Endodermal cell (in vitro differentiated cells): ENCODE results near the gene ACRBP. TPM values are rescaled to one million over a fixed set of nuclear protein-coding genes. Genes with fewer than 3 reads are reported as not detected.

Experiments
- DNase-seq: peaks from one replicate; pipeline ENCODE4 v3.0.0-alpha.2; 2017
- H3K27ac ChIP-seq: 2 replicates; pipeline ENCODE4 v1.5.1; 2013; ENCODE audit warnings: mild to moderate bottlenecking, low read depth, low read length, moderate library complexity
- H3K27me3 ChIP-seq: 2 replicates; pipeline ENCODE4 v1.6.1; 2013; ENCODE audit warnings: mild to moderate bottlenecking, low read length, moderate library complexity; ENCODE audit not compliant: insufficient read depth, control insufficient read depth, poor library complexity, severe bottlenecking
- H3K36me3 ChIP-seq: 2 replicates; pipeline ENCODE4 v1.7.0; 2013; ENCODE audit warnings: mild to moderate bottlenecking, low read length, moderate library complexity; ENCODE audit not compliant: control insufficient read depth, insufficient read depth
- H3K4me1 ChIP-seq: one replicate; pipeline ENCODE4 v1.7.0; 2013; ENCODE audit warnings: low read length; ENCODE audit not compliant: control insufficient read depth, insufficient read depth
- H3K4me3 ChIP-seq: 2 replicates; pipeline ENCODE4 v1.5.1; 2013; ENCODE audit warnings: mild to moderate bottlenecking, low read length, moderate library complexity
- H3K9ac ChIP-seq: 2 replicates; pipeline ENCODE4 v1.6.1; 2013; ENCODE audit warnings: mild to moderate bottlenecking, low read length, moderate library complexity; ENCODE audit not compliant: poor library complexity, severe bottlenecking; ENCODE audit errors: extremely low read depth
- H3K9me3 ChIP-seq: 2 replicates; pipeline ENCODE4 v1.6.1; 2013; ENCODE audit warnings: mild to moderate bottlenecking, low read length, moderate library complexity; ENCODE audit not compliant: control insufficient read depth
- H3K27ac Mint-ChIP-seq: 2 replicates; pipeline ENCODE4 v1.8.0; 2020; ENCODE audit warnings: mixed read lengths
- H3K27me3 Mint-ChIP-seq: 2 replicates; pipeline ENCODE4 v1.8.0; 2021; ENCODE audit warnings: mild to moderate bottlenecking, mixed read lengths; ENCODE audit not compliant: insufficient read depth
- H3K36me3 Mint-ChIP-seq: 2 replicates; pipeline ENCODE4 v1.8.0; 2020; ENCODE audit warnings: low read depth, mixed read lengths
- H3K4me1 Mint-ChIP-seq: 2 replicates; pipeline ENCODE4 v1.8.0; 2020; ENCODE audit warnings: mixed read lengths
- H3K4me3 Mint-ChIP-seq: 2 replicates; pipeline ENCODE4 v1.8.0; 2020; ENCODE audit warnings: mild to moderate bottlenecking, moderate library complexity, mixed read lengths
- H3K9me3 Mint-ChIP-seq: 2 replicates; pipeline ENCODE4 v1.8.0; 2020; ENCODE audit warnings: mild to moderate bottlenecking, mixed read lengths
- CTCF ChIP-seq: fragments of 200-600 bp; sonication (generic); conservative IDR thresholded peaks from 2 replicates; pipeline ENCODE4 v1.5.0; 2021; ENCODE audit warnings: antibody characterized with exemption, mild to moderate bottlenecking
- WGBS, 2 experiments: methylation state at CpG; one replicate each; pipeline versions ENCODE4 v1.1.5 to v1.1.7; 2013; ENCODE audit warnings: missing lambda C conversion rate in 2 of 2, mixed read lengths in 1 of 2; ENCODE audit not compliant: insufficient coverage in 1 of 2, insufficient read length in 1 of 2; 5-methylcytosine and 5-hydroxymethylcytosine counted together
- total RNA-seq, 2 donors: library from RNA; stranded (reverse); fragmentation: NEBNext Ultra II Directional in 1 of 2; extraction: Animal tissue kit (Norgen Biotek cat#: 25700) in 1 of 2; gene quantifications; 2 replicates in 1 of 2; 3 replicates in 1 of 2; pipeline ENCODE4 v1.2.1, GENCODE V29; 2021

The ACRBP gene
- total RNA-seq, 2 donors from 2014 or later: 1.9 to 3.9 TPM

- H3K27ac Mint-ChIP-seq: no peak overlapping the region
- H3K27me3 ChIP-seq: peaks cover 11% of the 10 kb centered on the region
- no peak overlapping the region for H3K27ac ChIP-seq
- no peak overlapping the region for H3K4me3 ChIP-seq
- no peaks in the 10 kb centered on the region for H3K9me3 Mint-ChIP-seq
- DNase-seq: peak; percentile 60
- TF ChIP-seq CTCF: no peak
- H3K36me3 ChIP-seq: no peaks in the 10 kb centered on the region
- no peaks in the 10 kb centered on the region for H3K4me1 ChIP-seq
- no peak overlapping the region for H3K4me3 Mint-ChIP-seq
- H3K4me1 Mint-ChIP-seq: peaks cover 6% of the 10 kb centered on the region
- H3K27me3 Mint-ChIP-seq: peaks cover 38% of the 10 kb centered on the region
- H3K9ac ChIP-seq: no peak overlapping the region
- no peaks in the 10 kb centered on the region for H3K9me3 ChIP-seq
- H3K36me3 Mint-ChIP-seq: no peaks in the 10 kb centered on the region
- WGBS, 2 experiments: 97 to 98% methylated on average over 29 of the region's 29 CpGs
These were observed 26.4 kb downstream of the ACRBP start for GRCh38 chr12:6620885-6621274.

- Mint-ChIP-seq H3K4me1 (peaks cover 6% of the 10 kb centered on the region), H3K9me3 (no peaks in the 10 kb centered on the region), H3K36me3 (no peaks in the 10 kb centered on the region), H3K27me3 (peaks cover 38% of the 10 kb centered on the region), H3K27ac (no peak overlapping the region), H3K4me3 (peak overlapping the region; percentile 34)
- DNase-seq: peak; percentile 98
- Histone ChIP-seq H3K9ac (no peak overlapping the region), H3K27ac (no peak overlapping the region), H3K27me3 (peaks cover 11% of the 10 kb centered on the region), H3K9me3 (no peaks in the 10 kb centered on the region), H3K4me1 (no peaks in the 10 kb centered on the region), H3K36me3 (no peaks in the 10 kb centered on the region), H3K4me3 (no peak overlapping the region)
- TF ChIP-seq CTCF: peak; percentile 100
- WGBS, 2 experiments: 67 to 79% methylated on average over 66 to 88 of the region's 88 CpGs
These were observed 26.9 kb downstream of the ACRBP start for GRCh38 chr12:6620137-6620884.

GRCh38 chr12:6618483-6619225 lies 28.6 kb downstream of the ACRBP start:
- Mint-ChIP-seq H3K9me3 (no peaks in the 10 kb centered on the region), H3K27me3 (peaks cover 38% of the 10 kb centered on the region), H3K27ac (no peak overlapping the region), H3K4me3 (no peak overlapping the region), H3K4me1 (peaks cover 16% of the 10 kb centered on the region), H3K36me3 (no peaks in the 10 kb centered on the region)
- Histone ChIP-seq H3K4me3 (no peak overlapping the region), H3K27me3 (peaks cover 11% of the 10 kb centered on the region), H3K27ac (no peak overlapping the region), H3K9me3 (no peaks in the 10 kb centered on the region), H3K36me3 (no peaks in the 10 kb centered on the region), H3K9ac (no peak overlapping the region), H3K4me1 (peaks cover 4% of the 10 kb centered on the region)
- WGBS, 2 experiments: 80 to 91% methylated on average over 1 to 4 of the region's 5 CpGs
- TF ChIP-seq CTCF: no peak
- DNase-seq: no peak
